Lower leg skin (tissue), 4 donors: ENCODE measurements around the gene ARHGAP28. TPM values are rescaled to one million over a fixed set of nuclear protein-coding genes. Genes with fewer than 3 reads are reported as not detected.

Experiments
- DNase-seq, 2 donors: peaks; one replicate each; pipeline ENCODE4 v3.0.0-alpha.2; 2019; ENCODE audit warnings: low spot score in 2 of 2
- H3K4me3 ChIP-seq: fragments of 200-600 bp; sonication (generic); 2 replicates; pipeline ENCODE4 v1.5.1; 2017; ENCODE audit warnings: mild to moderate bottlenecking, low read depth; ENCODE audit not compliant: poor library complexity, severe bottlenecking
- POLR2A ChIP-seq, 2 donors: fragments of 450-650 bp; IDR thresholded peaks; one replicate each; pipeline ENCODE4 v1.6.1; 2016 to 2017; ENCODE audit warnings: antibody characterized with exemption in 2 of 2, mild to moderate bottlenecking in 1 of 2, moderate library complexity in 1 of 2
- WGBS, 2 donors: methylation state at CpG; one replicate each; pipeline ENCODE4 v1.1.5; 2018; 5-methylcytosine and 5-hydroxymethylcytosine counted together
- intact Hi-C: fragments of 100-400 bp; cut with DNase I; formaldehyde crosslinking; loops from one replicate; pipeline ENCODE4 v1.15.0; 2023; ENCODE audit warnings: low total_unique reads
- total RNA-seq, 4 donors: library from RNA; depleted of rRNA; stranded (reverse); fragments of >200 nt; gene quantifications; one replicate each; pipeline ENCODE4 v1.1.0, GENCODE V29; 2016
- TF ChIP-seq, protein P1 (sequence below), 3 donors: fragments of 450-650 bp; IDR thresholded peaks; one replicate each; pipeline ENCODE4 v1.5.1; 2016; ENCODE audit warnings: antibody characterized with exemption in 3 of 3, mild to moderate bottlenecking in 3 of 3, moderate library complexity in 2 of 3

ARHGAP28 gene
- total RNA-seq, 4 donors from 2014 or later, result 1.4 to 5.9 (median 2.8) TPM

DNA sequence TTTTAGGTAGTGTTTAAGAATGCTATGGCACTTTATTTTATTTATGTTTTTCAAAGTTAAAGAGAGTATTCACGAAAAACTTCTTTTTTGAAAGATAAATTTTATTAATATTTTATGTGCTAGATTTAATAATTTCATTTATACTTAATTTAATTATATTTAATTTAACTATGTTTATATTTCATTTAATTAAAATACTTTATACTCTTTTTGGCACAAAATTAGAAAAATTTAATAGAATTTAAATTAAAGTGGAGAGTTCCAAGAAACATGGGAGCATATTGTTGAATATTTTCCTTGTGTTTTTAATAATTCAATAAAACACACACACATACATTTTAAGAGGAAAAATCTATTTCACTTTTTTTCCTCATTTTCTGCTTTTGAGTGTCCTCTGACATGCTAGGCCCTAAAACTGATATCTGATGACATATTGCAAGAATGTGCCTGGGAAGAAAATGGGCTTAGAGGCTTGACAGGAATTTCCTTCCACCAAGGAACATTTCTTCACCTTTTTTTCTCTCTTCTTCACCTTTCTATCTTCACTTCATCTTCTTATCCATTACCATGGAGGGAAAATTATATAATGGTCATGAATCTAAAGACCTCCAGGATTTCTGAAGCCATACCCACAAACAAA, 15.4 kb downstream of the ARHGAP28 start:
- intact Hi-C loops, result no loop called here
- WGBS, 2 donors, result 94 to 95% methylated on average over 1 of the region's 1 CpG

DNA sequence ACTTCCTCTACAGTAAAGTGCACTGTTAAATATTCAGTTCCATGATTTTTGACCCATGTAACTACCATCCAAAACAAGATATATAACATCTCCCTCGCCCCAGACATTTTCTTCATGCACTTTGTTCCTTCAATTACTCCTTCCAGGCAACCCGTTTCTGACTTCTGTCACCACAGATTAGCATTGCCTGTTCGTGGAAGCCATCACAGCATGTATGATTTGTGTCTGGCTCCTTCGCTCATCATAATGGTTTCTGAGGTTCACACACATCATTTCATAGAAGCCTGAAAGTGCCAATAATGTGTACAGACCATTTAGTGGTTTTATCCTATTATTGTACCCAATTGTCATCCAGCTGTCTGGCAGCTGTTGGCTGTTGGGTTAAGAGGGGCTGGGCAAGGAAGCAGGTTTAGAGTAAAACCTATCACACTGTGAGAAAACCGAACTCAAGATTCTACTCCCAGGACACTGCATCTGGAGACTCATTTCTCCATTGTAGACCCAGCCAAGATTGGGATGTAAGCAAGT, 16.1 kb downstream of the ARHGAP28 start:
- H3K4me3 ChIP-seq, result no peak overlapping the region
- WGBS, 2 donors, result 79 to 88% methylated on average over 5 of the region's 5 CpGs
- TF ChIP-seq, protein P1, sequence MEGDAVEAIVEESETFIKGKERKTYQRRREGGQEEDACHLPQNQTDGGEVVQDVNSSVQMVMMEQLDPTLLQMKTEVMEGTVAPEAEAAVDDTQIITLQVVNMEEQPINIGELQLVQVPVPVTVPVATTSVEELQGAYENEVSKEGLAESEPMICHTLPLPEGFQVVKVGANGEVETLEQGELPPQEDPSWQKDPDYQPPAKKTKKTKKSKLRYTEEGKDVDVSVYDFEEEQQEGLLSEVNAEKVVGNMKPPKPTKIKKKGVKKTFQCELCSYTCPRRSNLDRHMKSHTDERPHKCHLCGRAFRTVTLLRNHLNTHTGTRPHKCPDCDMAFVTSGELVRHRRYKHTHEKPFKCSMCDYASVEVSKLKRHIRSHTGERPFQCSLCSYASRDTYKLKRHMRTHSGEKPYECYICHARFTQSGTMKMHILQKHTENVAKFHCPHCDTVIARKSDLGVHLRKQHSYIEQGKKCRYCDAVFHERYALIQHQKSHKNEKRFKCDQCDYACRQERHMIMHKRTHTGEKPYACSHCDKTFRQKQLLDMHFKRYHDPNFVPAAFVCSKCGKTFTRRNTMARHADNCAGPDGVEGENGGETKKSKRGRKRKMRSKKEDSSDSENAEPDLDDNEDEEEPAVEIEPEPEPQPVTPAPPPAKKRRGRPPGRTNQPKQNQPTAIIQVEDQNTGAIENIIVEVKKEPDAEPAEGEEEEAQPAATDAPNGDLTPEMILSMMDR (IDR thresholded peaks at IDR 0.05), result no peak
- TF ChIP-seq POLR2A (IDR thresholded peaks at IDR 0.05), result no peak
- intact Hi-C loops, result no loop called here
- no peak for DNase-seq

More for the DNA sequence above, 15.4 kb downstream of the ARHGAP28 start:
- H3K4me3 ChIP-seq, result no peak overlapping the region
- no peak for DNase-seq
- TF ChIP-seq, protein P1 (IDR thresholded peaks at IDR 0.05), result no peak
- no peak for TF ChIP-seq POLR2A (IDR thresholded peaks at IDR 0.05)

DNA sequence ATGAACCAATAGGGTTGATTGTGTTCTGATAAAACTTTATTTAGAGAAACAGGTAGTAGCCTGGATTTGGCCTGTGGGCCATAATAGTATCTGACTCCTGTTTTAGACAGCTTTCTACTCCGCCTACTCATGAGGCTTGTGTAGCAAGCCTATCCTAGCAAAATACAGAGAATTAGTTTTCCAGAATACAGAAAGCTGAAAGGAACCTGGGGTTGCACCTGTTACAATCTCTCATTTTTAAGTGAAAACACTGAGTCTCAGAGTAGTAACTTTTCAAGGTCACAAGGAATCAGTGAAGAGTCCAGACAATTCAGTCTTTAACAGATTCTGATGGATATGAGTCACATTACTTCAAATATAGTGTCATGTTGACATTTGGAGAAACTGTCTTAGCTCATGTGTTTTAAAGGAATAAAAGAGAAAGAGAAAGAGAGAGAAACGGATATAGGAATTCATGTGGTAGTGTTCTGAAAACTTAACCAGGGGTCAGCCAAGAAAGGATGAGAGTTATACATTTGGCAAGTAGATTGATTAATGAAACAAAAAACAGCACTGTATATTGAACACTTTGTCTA, 17.0 kb downstream of the ARHGAP28 start:
- intact Hi-C loops, result no loop called here

DNA sequence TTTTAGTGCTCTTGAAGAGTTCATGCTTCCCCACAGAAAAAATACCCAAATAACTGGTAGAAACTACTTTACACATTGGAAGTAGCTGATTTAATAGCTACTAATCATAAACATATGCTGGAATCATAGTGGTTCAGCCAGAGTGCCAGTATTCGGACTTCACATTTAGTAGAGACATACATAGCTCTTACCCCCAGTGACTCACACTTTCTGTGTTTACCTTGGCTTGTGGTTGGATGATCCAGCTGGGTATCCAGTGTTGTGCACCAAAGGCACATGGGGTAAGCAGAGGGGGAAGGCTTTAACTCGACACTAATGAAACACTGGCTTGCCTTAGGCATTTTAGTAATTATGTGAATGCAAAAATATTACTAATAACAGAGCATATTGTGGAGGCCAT, 18.1 kb downstream of the ARHGAP28 start:
- no peak overlapping the region for H3K4me3 ChIP-seq
- no peak for DNase-seq
- WGBS, 2 donors, result 38 to 52% methylated on average over 2 of the region's 2 CpGs
- no peak for TF ChIP-seq POLR2A (IDR thresholded peaks at IDR 0.05)
- TF ChIP-seq, protein P1 (IDR thresholded peaks at IDR 0.05), result no peak
- intact Hi-C loops, result no loop called here

More for the DNA sequence above, 17.0 kb downstream of the ARHGAP28 start:
- WGBS, 2 donors, result 65 to 73% methylated on average over 2 of the region's 2 CpGs
- no peak for DNase-seq
- H3K4me3 ChIP-seq, result no peak overlapping the region
- TF ChIP-seq, protein P1 (IDR thresholded peaks at IDR 0.05), result no peak
- TF ChIP-seq POLR2A (IDR thresholded peaks at IDR 0.05), result no peak

DNA sequence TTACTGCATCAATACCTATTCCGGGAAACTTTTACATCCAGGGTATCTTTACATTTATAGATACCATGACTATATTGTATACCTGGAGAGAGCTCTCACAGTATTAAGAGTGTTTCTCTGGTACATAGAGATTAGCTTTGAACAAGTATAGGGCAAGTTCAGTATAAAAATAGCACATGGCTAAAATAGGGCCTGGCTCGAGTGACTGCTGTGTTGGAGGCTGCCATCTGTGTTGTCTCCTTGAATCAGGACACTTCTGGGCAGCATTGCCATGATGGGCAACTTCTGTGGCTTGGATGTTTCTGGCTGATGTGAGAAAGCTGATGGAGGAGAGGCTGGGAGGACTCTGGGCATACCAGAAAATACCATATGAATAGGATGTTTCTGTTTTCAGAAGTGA, 18.7 kb downstream of the ARHGAP28 start:
- TF ChIP-seq POLR2A (IDR thresholded peaks at IDR 0.05), result no peak
- TF ChIP-seq, protein P1 (IDR thresholded peaks at IDR 0.05), result no peak
- 73 to 76% methylated on average over 2 of the region's 2 CpGs for WGBS, 2 donors
- H3K4me3 ChIP-seq, result no peak overlapping the region
- intact Hi-C loops, result no loop called here
- no peak for DNase-seq
